Peyer's patch (tissue), 4 donors: ENCODE measurements around the gene LDLRAD4. TPM values are rescaled to one million over a fixed set of nuclear protein-coding genes. Genes with fewer than 3 reads are reported as not detected.

Experiments
- DNase-seq, 3 donors: peaks; one replicate each; pipeline ENCODE4 v3.0.0-alpha.2; 2017 to 2019
- H3K27ac ChIP-seq, 4 donors: fragments of 200-600 bp; sonication (generic); one replicate each; pipeline ENCODE4 v1.5.1; 2016 to 2019
- H3K27me3 ChIP-seq, 2 donors: fragments of 200-600 bp; sonication (generic); one replicate each; pipeline ENCODE4 v1.5.1; 2019
- H3K36me3 ChIP-seq, 3 donors: fragments of 200-600 bp; sonication (generic); one replicate each; pipeline ENCODE4 v1.5.1; 2016 to 2019
- H3K4me1 ChIP-seq, 4 donors: fragments of 200-600 bp; sonication (generic); one replicate each; pipeline ENCODE4 v1.5.1; 2016 to 2019
- H3K4me3 ChIP-seq, 4 donors: fragments of 200-600 bp; sonication (generic); 1 replicate in 3 of 4; 2 replicates in 1 of 4; pipeline ENCODE4 v1.5.1; 2016 to 2019; ENCODE audit warnings: mild to moderate bottlenecking in 1 of 4
- H3K9me3 ChIP-seq, 4 donors: fragments of 200-600 bp; sonication (generic); one replicate each; pipeline ENCODE4 v1.5.1; 2016 to 2019; ENCODE audit warnings: mild to moderate bottlenecking in 1 of 4
- POLR2A ChIP-seq, 2 donors: fragments of 450-650 bp; IDR thresholded peaks; one replicate each; pipeline ENCODE4 v1.5.1; 2017; ENCODE audit warnings: antibody characterized with exemption in 2 of 2, mild to moderate bottlenecking in 2 of 2, moderate library complexity in 2 of 2
- total RNA-seq, 4 donors: library from RNA; depleted of rRNA; stranded (reverse); fragments of >200 nt; gene quantifications; one replicate each; pipeline ENCODE4 v1.1.0, GENCODE V29; 2016
- TF ChIP-seq, protein P1 (sequence below), 6 experiments: fragments of 450-650 bp in 4 of 6; fragments of 200-600 bp in 2 of 6; sonication (generic) in 1 of 6; IDR thresholded peaks; one replicate each; pipeline ENCODE4 v1.5.1; 2017 to 2019; ENCODE audit warnings: antibody characterized with exemption in 6 of 6, mild to moderate bottlenecking in 3 of 6, moderate library complexity in 1 of 6

Gene LDLRAD4
- total RNA-seq, 4 donors from 2014 or later: 24.8 to 128 (median 50.0) TPM

- peak in 2 of 3 donors; percentile 44 to 66 for DNase-seq
- Histone ChIP-seq H3K4me1 (peaks cover 0 to 4% (median 0%) of the 10 kb centered on the region in 4 donors), H3K27me3 (no peaks in the 10 kb centered on the region), H3K27ac (no peak overlapping the region), H3K36me3 (no peaks in the 10 kb centered on the region), H3K9me3 (peaks cover 0 to 2% (median 0%) of the 10 kb centered on the region in 4 donors), H3K4me3 (no peak overlapping the region)
- TF ChIP-seq POLR2A (IDR thresholded peaks at IDR 0.05): no peak
- TF ChIP-seq, protein P1, sequence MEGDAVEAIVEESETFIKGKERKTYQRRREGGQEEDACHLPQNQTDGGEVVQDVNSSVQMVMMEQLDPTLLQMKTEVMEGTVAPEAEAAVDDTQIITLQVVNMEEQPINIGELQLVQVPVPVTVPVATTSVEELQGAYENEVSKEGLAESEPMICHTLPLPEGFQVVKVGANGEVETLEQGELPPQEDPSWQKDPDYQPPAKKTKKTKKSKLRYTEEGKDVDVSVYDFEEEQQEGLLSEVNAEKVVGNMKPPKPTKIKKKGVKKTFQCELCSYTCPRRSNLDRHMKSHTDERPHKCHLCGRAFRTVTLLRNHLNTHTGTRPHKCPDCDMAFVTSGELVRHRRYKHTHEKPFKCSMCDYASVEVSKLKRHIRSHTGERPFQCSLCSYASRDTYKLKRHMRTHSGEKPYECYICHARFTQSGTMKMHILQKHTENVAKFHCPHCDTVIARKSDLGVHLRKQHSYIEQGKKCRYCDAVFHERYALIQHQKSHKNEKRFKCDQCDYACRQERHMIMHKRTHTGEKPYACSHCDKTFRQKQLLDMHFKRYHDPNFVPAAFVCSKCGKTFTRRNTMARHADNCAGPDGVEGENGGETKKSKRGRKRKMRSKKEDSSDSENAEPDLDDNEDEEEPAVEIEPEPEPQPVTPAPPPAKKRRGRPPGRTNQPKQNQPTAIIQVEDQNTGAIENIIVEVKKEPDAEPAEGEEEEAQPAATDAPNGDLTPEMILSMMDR (IDR thresholded peaks at IDR 0.05): peak; percentile 49 to 77 (median 74)
Measured at GRCh38 chr18:13629841-13630715, 411.5 kb downstream of the LDLRAD4 start.

DNA sequence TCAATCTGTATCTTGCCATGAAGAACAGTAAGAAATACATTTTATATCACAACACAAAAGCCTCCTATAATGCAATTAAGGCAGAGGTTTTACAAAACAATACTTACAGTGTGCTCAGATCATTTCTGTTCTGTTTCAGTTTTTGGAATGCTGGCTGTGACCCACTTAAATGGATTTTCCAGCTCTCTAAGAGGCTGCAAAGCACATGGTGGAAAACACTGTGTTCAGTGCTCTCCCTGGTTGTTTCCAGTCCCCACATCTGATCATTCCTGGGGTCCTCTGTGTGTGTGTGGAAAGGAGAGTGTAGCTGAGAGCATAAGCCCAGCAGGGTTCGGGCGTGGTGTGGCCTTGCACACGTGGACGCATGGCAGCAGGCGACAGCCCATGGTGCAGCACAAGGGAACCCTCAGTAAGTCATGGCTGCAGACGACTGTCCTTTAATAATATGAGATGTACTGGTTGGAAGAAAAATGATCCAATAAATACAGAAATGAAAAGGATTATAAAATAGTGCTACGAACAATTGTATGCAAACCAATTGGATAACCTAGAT lies 412.2 kb downstream of the LDLRAD4 start:
- H3K9me3 ChIP-seq: peaks cover 0 to 2% (median 0%) of the 10 kb centered on the region in 4 donors
- no peak for DNase-seq
- no peaks in the 10 kb centered on the region for H3K36me3 ChIP-seq
- H3K27me3 ChIP-seq: no peaks in the 10 kb centered on the region
- peaks cover 0 to 4% (median 0%) of the 10 kb centered on the region in 4 donors for H3K4me1 ChIP-seq
- no peak for TF ChIP-seq POLR2A (IDR thresholded peaks at IDR 0.05)
- TF ChIP-seq, protein P1 (IDR thresholded peaks at IDR 0.05): no peak
- no peak overlapping the region for H3K27ac ChIP-seq
- no peak overlapping the region for H3K4me3 ChIP-seq

DNA sequence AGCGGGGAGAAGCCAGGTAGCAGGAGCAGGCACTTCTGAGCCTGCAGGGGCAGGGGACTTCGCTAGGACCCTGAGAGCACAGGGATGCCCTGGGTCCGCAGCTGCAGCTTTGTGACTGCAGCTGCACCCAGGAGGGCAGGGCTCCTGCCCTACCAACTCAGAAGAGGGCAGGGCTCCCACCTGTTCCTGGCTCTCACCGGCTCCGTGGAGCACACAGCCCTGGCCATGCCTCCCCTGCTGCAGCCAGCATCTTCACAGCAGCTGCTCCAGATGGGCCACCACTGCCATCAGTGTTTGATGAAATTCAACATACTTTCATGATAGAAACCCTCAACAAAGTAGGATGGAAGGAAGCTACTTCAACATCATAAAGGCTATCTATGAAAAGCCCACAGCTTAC lies 415.1 kb downstream of the LDLRAD4 start:
- TF ChIP-seq, protein P1 (IDR thresholded peaks at IDR 0.05): no peak
- no peak for TF ChIP-seq POLR2A (IDR thresholded peaks at IDR 0.05)
- no peak for DNase-seq
- Histone ChIP-seq H3K4me3 (no peak overlapping the region), H3K27ac (no peak overlapping the region), H3K36me3 (no peaks in the 10 kb centered on the region), H3K27me3 (no peaks in the 10 kb centered on the region), H3K9me3 (peaks cover 0 to 2% (median 0%) of the 10 kb centered on the region in 4 donors), H3K4me1 (peaks cover 0 to 4% (median 0%) of the 10 kb centered on the region in 4 donors)

DNA sequence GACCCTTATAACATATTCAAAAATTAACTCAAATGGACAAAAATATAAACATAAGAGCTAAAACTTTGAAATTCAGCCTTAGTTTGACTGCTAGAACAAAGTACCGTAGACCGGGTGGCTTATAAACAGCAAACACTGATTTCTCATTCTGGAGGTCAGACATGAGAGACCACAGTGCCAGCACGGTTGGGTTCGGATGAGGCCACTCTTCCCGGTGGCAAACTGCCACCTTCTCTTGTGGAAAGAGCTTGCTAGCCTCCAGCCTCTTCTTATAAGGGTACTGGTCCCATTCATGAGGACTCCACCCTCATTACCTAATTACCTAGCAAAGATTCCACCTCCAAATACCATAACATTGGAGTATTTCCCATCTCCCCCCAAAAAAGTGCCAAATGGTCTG lies 416.5 kb downstream of the LDLRAD4 start:
- Histone ChIP-seq H3K4me3 (no peak overlapping the region), H3K27ac (no peak overlapping the region), H3K9me3 (peaks cover 0 to 2% (median 0%) of the 10 kb centered on the region in 4 donors), H3K4me1 (peaks cover 0 to under 1% (median 0%) of the 10 kb centered on the region in 4 donors), H3K36me3 (no peaks in the 10 kb centered on the region), H3K27me3 (no peaks in the 10 kb centered on the region)
- DNase-seq: no peak
- TF ChIP-seq, protein P1 (IDR thresholded peaks at IDR 0.05): no peak
- TF ChIP-seq POLR2A (IDR thresholded peaks at IDR 0.05): no peak

DNA sequence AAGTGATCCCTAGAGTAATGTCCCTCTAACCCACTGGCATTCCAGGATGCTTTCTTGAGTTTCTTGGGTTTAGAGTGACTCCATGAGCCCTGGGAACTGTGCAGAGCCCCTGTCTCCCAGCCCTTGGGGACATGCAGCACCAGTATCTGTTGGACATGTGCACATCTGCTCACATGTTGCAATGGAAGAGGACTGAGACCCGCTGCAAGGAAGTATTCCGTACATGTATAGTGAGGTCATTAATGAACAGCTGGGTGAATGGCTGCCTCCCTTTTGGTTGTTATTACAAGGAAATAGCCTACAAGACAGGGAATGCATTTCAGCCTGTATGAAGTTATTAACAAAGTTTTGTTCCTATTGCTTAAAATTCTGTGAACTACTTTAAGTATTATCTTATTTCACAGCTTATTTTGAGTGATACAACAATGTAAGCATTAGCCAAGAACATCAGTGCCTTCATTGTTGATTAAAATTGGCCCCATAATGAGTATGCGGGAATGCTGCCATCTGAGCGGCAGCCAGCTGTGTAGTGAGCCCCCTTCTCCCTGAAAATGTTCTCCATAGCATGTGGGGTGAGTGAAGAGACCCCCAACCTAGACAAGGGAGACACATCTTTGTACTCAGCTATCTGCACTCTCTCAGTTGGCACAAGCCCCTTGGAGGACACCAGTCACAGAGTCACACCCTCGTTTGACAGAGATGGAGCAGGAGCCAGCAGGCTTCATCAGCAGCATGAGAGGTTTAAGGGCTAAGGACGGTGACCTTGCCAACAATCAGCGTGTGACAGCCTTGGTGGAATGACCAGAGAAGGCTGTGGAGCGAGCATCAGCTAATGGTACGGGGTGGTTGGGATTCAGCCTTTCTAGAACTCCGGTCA lies 420.4 kb downstream of the LDLRAD4 start:
- H3K27ac ChIP-seq: no peak overlapping the region
- H3K4me1 ChIP-seq: no peaks in the 10 kb centered on the region
- TF ChIP-seq POLR2A (IDR thresholded peaks at IDR 0.05): no peak
- TF ChIP-seq, protein P1 (IDR thresholded peaks at IDR 0.05): no peak
- no peak for DNase-seq
- no peak overlapping the region for H3K4me3 ChIP-seq
- H3K27me3 ChIP-seq: no peaks in the 10 kb centered on the region
- H3K9me3 ChIP-seq: no peaks in the 10 kb centered on the region
- no peaks in the 10 kb centered on the region for H3K36me3 ChIP-seq
